Activated CD8-positive, alpha-beta memory T cell treated with anti-CD3 and anti-CD28 coated beads, Interleukin-2, amount 50 U/mL, for 24 hours (primary cell): Measurements from ENCODE around the gene FAM90A1.
"Not testable (repeated sequence)": the region's sequence is repeated elsewhere in the genome, so short reads cannot be mapped to it uniquely, and the experiment has no call there.

Experiments used
- DNase-seq: peaks from one replicate; pipeline ENCODE4 v3.0.0-alpha.2; 2020; ENCODE audit errors: extremely low read depth

FAM90A1 gene

DNA sequence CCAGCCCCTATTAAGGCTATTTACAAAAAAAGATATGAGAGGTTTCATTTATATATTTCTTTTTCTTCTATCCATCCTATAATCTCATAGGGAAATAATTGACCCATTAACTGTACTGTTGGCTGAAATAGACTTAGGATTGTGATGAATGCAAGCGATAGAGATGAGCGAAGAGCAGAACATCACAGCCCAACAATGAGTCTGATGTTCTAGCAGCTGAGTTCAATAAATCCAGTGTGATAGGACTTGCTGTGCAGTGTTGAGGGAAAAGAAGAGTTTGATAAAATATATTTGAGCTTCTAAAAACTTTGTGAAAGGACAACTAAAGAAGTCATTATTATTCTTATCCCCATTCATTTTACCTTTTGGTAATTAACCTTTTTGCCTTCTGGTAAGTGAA, 54.5 kb downstream of the FAM90A1 start:
- DNase-seq: not testable (repeated sequence)
